Hepatocyte (in vitro differentiated cells): ENCODE measurements around the gene AMD1. TPM values are rescaled to one million over a fixed set of nuclear protein-coding genes. Genes with fewer than 3 reads are reported as not detected.

Experiments
- DNase-seq: peaks from one replicate; pipeline ENCODE4 v3.0.0-alpha.2; 2016; ENCODE audit warnings: low spot score
- H2AFZ ChIP-seq: fragments of 200-600 bp; sonication (generic); 2 replicates; pipeline ENCODE4 v1.6.0; 2016; ENCODE audit warnings: antibody characterized with exemption, mild to moderate bottlenecking
- H3K27ac ChIP-seq: fragments of 200-600 bp; sonication (generic); 2 replicates; pipeline ENCODE4 v1.5.1; 2016; ENCODE audit warnings: mild to moderate bottlenecking
- H3K27me3 ChIP-seq: fragments of 200-600 bp; sonication (generic); 2 replicates; pipeline ENCODE4 v1.6.1; 2016
- H3K36me3 ChIP-seq: fragments of 200-600 bp; sonication (generic); replicated peaks from 2 replicates; pipeline ENCODE4 v1.5.1; 2016; ENCODE audit warnings: low read depth; ENCODE audit not compliant: insufficient read depth
- H3K4me1 ChIP-seq: fragments of 200-600 bp; sonication (generic); 2 replicates; pipeline ENCODE4 v1.5.1; 2016; ENCODE audit warnings: mild to moderate bottlenecking, moderate library complexity; ENCODE audit not compliant: insufficient read depth
- H3K4me2 ChIP-seq: fragments of 200-600 bp; sonication (generic); 2 replicates; pipeline ENCODE4 v1.6.0; 2016
- H3K4me3 ChIP-seq: fragments of 200-600 bp; sonication (generic); 2 replicates; pipeline ENCODE4 v1.5.1; 2016; ENCODE audit warnings: mild to moderate bottlenecking
- H3K79me2 ChIP-seq: fragments of 200-600 bp; sonication (generic); 2 replicates; pipeline ENCODE4 v1.6.0; 2017; ENCODE audit warnings: mild to moderate bottlenecking
- H3K9me2 ChIP-seq: fragments of 200-600 bp; sonication (generic); replicated peaks from 2 replicates; pipeline ENCODE4 v1.6.0; 2017; ENCODE audit warnings: mild to moderate bottlenecking; ENCODE audit not compliant: insufficient read depth
- H3K9me3 ChIP-seq: fragments of 200-600 bp; sonication (generic); 2 replicates; pipeline ENCODE4 v1.5.1; 2016; ENCODE audit warnings: low read depth, mild to moderate bottlenecking
- H4K20me1 ChIP-seq: fragments of 200-600 bp; sonication (generic); 2 replicates; pipeline ENCODE4 v1.6.0; 2016; ENCODE audit warnings: mild to moderate bottlenecking; ENCODE audit not compliant: insufficient read depth, poor library complexity, severe bottlenecking
- CTCF ChIP-seq: fragments of 200-600 bp; sonication (generic); IDR thresholded peaks from 2 replicates; pipeline ENCODE4 v1.5.1; 2016; ENCODE audit warnings: antibody characterized with exemption, mild to moderate bottlenecking; ENCODE audit not compliant: poor library complexity
- EZH2 ChIP-seq: fragments of 200-600 bp; sonication (generic); IDR thresholded peaks from 2 replicates; pipeline ENCODE4 v1.6.1; 2016; ENCODE audit warnings: antibody characterized with exemption, mild to moderate bottlenecking, borderline replicate concordance
- EZH2phosphoT487 ChIP-seq: fragments of 200-600 bp; sonication (generic); IDR thresholded peaks from one replicate; pipeline ENCODE4 v1.6.1; 2018; ENCODE audit warnings: antibody characterized with exemption, mild to moderate bottlenecking, low read depth, moderate library complexity; ENCODE audit not compliant: unreplicated experiment, severe bottlenecking
- WGBS: methylation state at CpG from one replicate; pipeline ENCODE4 v1.1.6; 2016; ENCODE audit warnings: low lambda C conversion rate; ENCODE audit errors: missing lambda C conversion rate; 5-methylcytosine and 5-hydroxymethylcytosine counted together
- polyA plus RNA-seq: library from polyadenylated mRNA; unstranded; fragments of >200 nt; fragmentation: Nextera tagmentation; extraction: Ambion mirVana; gene quantifications from 2 replicates; pipeline ENCODE4 v1.2.1, GENCODE V29; 2016
- total RNA-seq: library from RNA; depleted of rRNA; stranded (reverse); fragments of >200 nt; gene quantifications from 2 replicates; pipeline ENCODE4 v1.2.3, GENCODE V29; 2014

The AMD1 gene
- total and polyA plus RNA-seq, 2 experiments from 2014 or later, result 42.7 to 106 TPM

GRCh38 chr6:110874880-110875547, 429 bp downstream of the AMD1 start:
- H2AFZ ChIP-seq, result peak overlapping the region; percentile 17
- peaks cover 47% of the 10 kb centered on the region for H4K20me1 ChIP-seq
- TF ChIP-seq CTCF (no peak), EZH2 (no peak), EZH2phosphoT487 (no peak)
- peak overlapping the region; percentile 83 for H3K4me2 ChIP-seq
- WGBS, result 2% methylated on average over 55 of the region's 60 CpGs
- H3K4me1 ChIP-seq, result peaks cover 20% of the 10 kb centered on the region
- H3K9me3 ChIP-seq, result no peaks in the 10 kb centered on the region
- H3K79me2 ChIP-seq, result peaks cover 51% of the 10 kb centered on the region
- DNase-seq, result no peak
- H3K27me3 ChIP-seq, result no peaks in the 10 kb centered on the region
- H3K9me2 ChIP-seq, result no peaks in the 10 kb centered on the region
- peak overlapping the region; percentile 88 for H3K27ac ChIP-seq
- peak overlapping the region; percentile 76 for H3K4me3 ChIP-seq
- no peaks in the 10 kb centered on the region for H3K36me3 ChIP-seq

- H3K36me3 ChIP-seq, result no peaks in the 10 kb centered on the region
- peak; percentile 76 for DNase-seq
- H3K9me3 ChIP-seq, result no peaks in the 10 kb centered on the region
- peaks cover 58% of the 10 kb centered on the region for H3K79me2 ChIP-seq
- peak overlapping the region; percentile 17 for H2AFZ ChIP-seq
- H3K27ac ChIP-seq, result peak overlapping the region; percentile 88
- H3K4me3 ChIP-seq, result peak overlapping the region; percentile 76
- H3K4me2 ChIP-seq, result peak overlapping the region; percentile 83
- H3K4me1 ChIP-seq, result peaks cover 23% of the 10 kb centered on the region
- peaks cover 53% of the 10 kb centered on the region for H4K20me1 ChIP-seq
- H3K9me2 ChIP-seq, result no peaks in the 10 kb centered on the region
- TF ChIP-seq CTCF, result no peak
- no peak for TF ChIP-seq EZH2
- TF ChIP-seq EZH2phosphoT487, result no peak
- under 1% methylated on average over 57 of the region's 61 CpGs for WGBS
- no peaks in the 10 kb centered on the region for H3K27me3 ChIP-seq
Measured at GRCh38 chr6:110875548-110876169, 1.1 kb downstream of the AMD1 start.

- peak overlapping the region; percentile 76 for H3K4me3 ChIP-seq
- H2AFZ ChIP-seq, result no peak overlapping the region
- H3K9me2 ChIP-seq, result no peaks in the 10 kb centered on the region
- H4K20me1 ChIP-seq, result peaks cover 59% of the 10 kb centered on the region
- peak overlapping the region; percentile 88 for H3K27ac ChIP-seq
- under 1% methylated on average over 29 of the region's 29 CpGs for WGBS
- H3K36me3 ChIP-seq, result no peaks in the 10 kb centered on the region
- H3K4me1 ChIP-seq, result peaks cover 23% of the 10 kb centered on the region
- H3K9me3 ChIP-seq, result no peaks in the 10 kb centered on the region
- no peak for TF ChIP-seq EZH2phosphoT487
- no peak for TF ChIP-seq EZH2
- TF ChIP-seq CTCF, result no peak
- no peaks in the 10 kb centered on the region for H3K27me3 ChIP-seq
- DNase-seq, result peak; percentile 89
- H3K4me2 ChIP-seq, result peak overlapping the region; percentile 83
- H3K79me2 ChIP-seq, result peaks cover 64% of the 10 kb centered on the region
Measured at GRCh38 chr6:110876170-110876773, 1.7 kb downstream of the AMD1 start.
